ENCODE results near the gene SLC23A1.
A peak's percentile ranks its signal among the peaks of the same experiment; 100 is the strongest.
"Not testable (repeated sequence)": the region's sequence is repeated elsewhere in the genome, so short reads cannot be mapped to it uniquely, and the experiment has no call there.

The SLC23A1 gene

GRCh38 chr5:139389701-139390638 is 6.9 kb upstream of the SLC23A1 start, which contains the start of gene MZB1:
Gene MZB1 (minus strand): TSS chr5:139389913. CDS start chr5:139389856, 57 bp downstream.
- DNase-seq, result peak; percentile 91

- no peak for DNase-seq
These were observed 5.2 kb upstream of the SLC23A1 start for GRCh38 chr5:139388198-139388821.

- DNase-seq, result no peak
These were observed 4.6 kb upstream of the SLC23A1 start for GRCh38 chr5:139387611-139388197.

GRCh38 chr5:139386956-139387355 is 3.9 kb upstream of the SLC23A1 start:
- not testable (repeated sequence) for DNase-seq

GRCh38 chr5:139386050-139386438 is 2.9 kb upstream of the SLC23A1 start:
- DNase-seq, result no peak

- DNase-seq, result no peak
These were observed 2.3 kb upstream of the SLC23A1 start for GRCh38 chr5:139385061-139386049.

GRCh38 chr5:139384591-139385051 is 1.5 kb upstream of the SLC23A1 start:
- DNase-seq, result no peak

- no peak for DNase-seq
These were observed 995 bp upstream of the SLC23A1 start for GRCh38 chr5:139383993-139384590.

- no peak for DNase-seq
These were observed 290 bp downstream of the SLC23A1 start for GRCh38 chr5:139382807-139383206.

- no peak for DNase-seq
These were observed 998 bp downstream of the SLC23A1 start for GRCh38 chr5:139381837-139382761.

- no peak for DNase-seq
These were observed 3.3 kb downstream of the SLC23A1 start for GRCh38 chr5:139379626-139380449.

- no peak for DNase-seq
These were observed 4.1 kb downstream of the SLC23A1 start for GRCh38 chr5:139378941-139379361.

GRCh38 chr5:139378101-139378825 is 4.8 kb downstream of the SLC23A1 start:
- no peak for DNase-seq

- DNase-seq, result no peak
These were observed 5.9 kb downstream of the SLC23A1 start for GRCh38 chr5:139377226-139377625.

GRCh38 chr5:139376364-139376763 is 6.7 kb downstream of the SLC23A1 start:
- DNase-seq, result no peak

- no peak for DNase-seq
These were observed 8.2 kb downstream of the SLC23A1 start for GRCh38 chr5:139374909-139375308.

GRCh38 chr5:139371482-139372435 is 11.3 kb downstream of the SLC23A1 start:
- DNase-seq, result no peak

GRCh38 chr5:139369181-139369580 is 13.9 kb downstream of the SLC23A1 start:
- no peak for DNase-seq
